ENCODE data around the gene E2F4.

The E2F4 gene

GRCh38 chr16:67169642-67170167 lies 22.2 kb upstream of the E2F4 start:
- H3K9me3 ChIP-seq (ENCODE audit: low read length): no peaks in the 10 kb centered on the region
- H3K36me3 ChIP-seq (ENCODE audit: insufficient read depth, low read length): no peaks in the 10 kb centered on the region
- peak overlapping the region; percentile 84 for H3K27ac ChIP-seq (ENCODE audit: low read depth, low read length)
- peaks cover 0 to 12% of the 10 kb centered on the region in 2 donors for H3K27me3 ChIP-seq (ENCODE audit: control insufficient read depth in 1 of 2, insufficient read depth in 2 of 2, low read length in 2 of 2)
- H3K4me1 ChIP-seq (ENCODE audit: insufficient read depth, low read length): peaks cover 46% of the 10 kb centered on the region
- H3K9ac ChIP-seq (ENCODE audit: low read length): peak overlapping the region; percentile 41
- peak overlapping the region; percentile 31 to 62 for H3K4me3 ChIP-seq (ENCODE audit: low read depth in 1 of 2, low read length in 2 of 2)

GRCh38 chr16:67170168-67170948 lies 21.6 kb upstream of the E2F4 start, which contains the start of gene NOL3:
Gene NOL3, plus strand, starts transcription at chr16:67170538.
- H3K27me3 ChIP-seq (ENCODE audit: control insufficient read depth in 1 of 2, insufficient read depth in 2 of 2, low read length in 2 of 2): peaks cover 0 to 6% of the 10 kb centered on the region in 2 donors
- H3K9ac ChIP-seq (ENCODE audit: low read length): peak within 1 kb of the TSS; percentile 74
- H3K9me3 ChIP-seq (ENCODE audit: low read length): no peaks in the 10 kb centered on the region
- H3K27ac ChIP-seq (ENCODE audit: low read depth, low read length): peak within 1 kb of the TSS; percentile 88
- H3K36me3 ChIP-seq (ENCODE audit: insufficient read depth, low read length): no peaks in the 10 kb centered on the region
- peaks cover 46% of the 10 kb centered on the region for H3K4me1 ChIP-seq (ENCODE audit: insufficient read depth, low read length)
- H3K4me3 ChIP-seq (ENCODE audit: low read depth in 1 of 2, low read length in 2 of 2): peak within 1 kb of the TSS; percentile 31 to 62

- H3K4me3 ChIP-seq (ENCODE audit: low read depth in 1 of 2, low read length in 2 of 2): peak overlapping the region; percentile 20 to 61
- H3K9ac ChIP-seq (ENCODE audit: low read length): peak overlapping the region; percentile 74
These were observed 20.9 kb upstream of the E2F4 start for GRCh38 chr16:67170949-67171649.

GRCh38 chr16:67173323-67173722 lies 18.6 kb upstream of the E2F4 start:
- no peaks in the 10 kb centered on the region for H3K9me3 ChIP-seq (ENCODE audit: low read length)
- H3K27ac ChIP-seq (ENCODE audit: low read depth, low read length): peak overlapping the region; percentile 90
- peak overlapping the region in 1 of 2 donors; percentile 62 for H3K4me3 ChIP-seq (ENCODE audit: low read depth in 1 of 2, low read length in 2 of 2)
- peak overlapping the region; percentile 4 for H3K9ac ChIP-seq (ENCODE audit: low read length)
- peaks cover 52% of the 10 kb centered on the region for H3K4me1 ChIP-seq (ENCODE audit: insufficient read depth, low read length)
- no peaks in the 10 kb centered on the region for H3K27me3 ChIP-seq (ENCODE audit: control insufficient read depth in 1 of 2, insufficient read depth in 2 of 2, low read length in 2 of 2)
- H3K36me3 ChIP-seq (ENCODE audit: insufficient read depth, low read length): peaks cover 6% of the 10 kb centered on the region

More at GRCh38 chr16:67170949-67171649, 20.9 kb upstream of the E2F4 start:
- Histone ChIP-seq H3K36me3 (ENCODE audit: insufficient read depth, low read length) (peaks cover 2% of the 10 kb centered on the region), H3K9me3 (ENCODE audit: low read length) (no peaks in the 10 kb centered on the region), H3K27ac (ENCODE audit: low read depth, low read length) (peak overlapping the region; percentile 88), H3K4me1 (ENCODE audit: insufficient read depth, low read length) (peaks cover 48% of the 10 kb centered on the region), H3K27me3 (ENCODE audit: control insufficient read depth in 1 of 2, insufficient read depth in 2 of 2, low read length in 2 of 2) (no peaks in the 10 kb centered on the region)

- peaks cover 46% of the 10 kb centered on the region for H3K4me1 ChIP-seq (ENCODE audit: insufficient read depth, low read length)
- peak overlapping the region in 1 of 2 donors; percentile 62 for H3K4me3 ChIP-seq (ENCODE audit: low read depth in 1 of 2, low read length in 2 of 2)
- peak overlapping the region; percentile 4 for H3K9ac ChIP-seq (ENCODE audit: low read length)
- no peaks in the 10 kb centered on the region for H3K9me3 ChIP-seq (ENCODE audit: low read length)
- H3K27ac ChIP-seq (ENCODE audit: low read depth, low read length): peak overlapping the region; percentile 90
- H3K27me3 ChIP-seq (ENCODE audit: control insufficient read depth in 1 of 2, insufficient read depth in 2 of 2, low read length in 2 of 2): no peaks in the 10 kb centered on the region
- peaks cover 6% of the 10 kb centered on the region for H3K36me3 ChIP-seq (ENCODE audit: insufficient read depth, low read length)
These were observed 17.9 kb upstream of the E2F4 start for GRCh38 chr16:67173808-67174705.

- Histone ChIP-seq H3K4me1 (ENCODE audit: insufficient read depth, low read length) (peaks cover 39% of the 10 kb centered on the region), H3K9me3 (ENCODE audit: low read length) (no peaks in the 10 kb centered on the region), H3K27me3 (ENCODE audit: control insufficient read depth in 1 of 2, insufficient read depth in 2 of 2, low read length in 2 of 2) (no peaks in the 10 kb centered on the region), H3K36me3 (ENCODE audit: insufficient read depth, low read length) (peaks cover 6% of the 10 kb centered on the region), H3K27ac (ENCODE audit: low read depth, low read length) (peak overlapping the region; percentile 90), H3K4me3 (ENCODE audit: low read depth in 1 of 2, low read length in 2 of 2) (peak overlapping the region in 1 of 2 donors; percentile 62), H3K9ac (ENCODE audit: low read length) (no peak overlapping the region)
These were observed 17.2 kb upstream of the E2F4 start for GRCh38 chr16:67174706-67175231.

- H3K4me1 ChIP-seq (ENCODE audit: insufficient read depth, low read length): peaks cover 27% of the 10 kb centered on the region
- no peak overlapping the region for H3K9ac ChIP-seq (ENCODE audit: low read length)
- peaks cover 6% of the 10 kb centered on the region for H3K36me3 ChIP-seq (ENCODE audit: insufficient read depth, low read length)
- H3K27me3 ChIP-seq (ENCODE audit: control insufficient read depth in 1 of 2, insufficient read depth in 2 of 2, low read length in 2 of 2): no peaks in the 10 kb centered on the region
- no peaks in the 10 kb centered on the region for H3K9me3 ChIP-seq (ENCODE audit: low read length)
- H3K27ac ChIP-seq (ENCODE audit: low read depth, low read length): no peak overlapping the region
- no peak overlapping the region for H3K4me3 ChIP-seq (ENCODE audit: low read depth in 1 of 2, low read length in 2 of 2)
These were observed 15.3 kb upstream of the E2F4 start for GRCh38 chr16:67176662-67177061.

- Histone ChIP-seq H3K36me3 (ENCODE audit: insufficient read depth, low read length) (peaks cover 6% of the 10 kb centered on the region), H3K27ac (ENCODE audit: low read depth, low read length) (no peak overlapping the region), H3K9ac (ENCODE audit: low read length) (no peak overlapping the region), H3K27me3 (ENCODE audit: control insufficient read depth in 1 of 2, insufficient read depth in 2 of 2, low read length in 2 of 2) (no peaks in the 10 kb centered on the region), H3K9me3 (ENCODE audit: low read length) (no peaks in the 10 kb centered on the region), H3K4me3 (ENCODE audit: low read depth in 1 of 2, low read length in 2 of 2) (peak overlapping the region; percentile 26 to 28), H3K4me1 (ENCODE audit: insufficient read depth, low read length) (peaks cover 34% of the 10 kb centered on the region)
These were observed 13.9 kb upstream of the E2F4 start for GRCh38 chr16:67177743-67178699.

GRCh38 chr16:67179421-67180080 lies 12.4 kb upstream of the E2F4 start:
- Histone ChIP-seq H3K4me3 (ENCODE audit: low read depth in 1 of 2, low read length in 2 of 2) (no peak overlapping the region), H3K27me3 (ENCODE audit: control insufficient read depth in 1 of 2, insufficient read depth in 2 of 2, low read length in 2 of 2) (no peaks in the 10 kb centered on the region), H3K4me1 (ENCODE audit: insufficient read depth, low read length) (peaks cover 30% of the 10 kb centered on the region), H3K36me3 (ENCODE audit: insufficient read depth, low read length) (peaks cover 6% of the 10 kb centered on the region), H3K9me3 (ENCODE audit: low read length) (no peaks in the 10 kb centered on the region), H3K9ac (ENCODE audit: low read length) (no peak overlapping the region), H3K27ac (ENCODE audit: low read depth, low read length) (no peak overlapping the region)

Measured in muscle layer of colon (tissue), 2 donors.